ENCODE measurements around the gene TMEM8B.
A peak's percentile ranks its signal among the peaks of the same experiment; 100 is the strongest.

TMEM8B gene

DNA sequence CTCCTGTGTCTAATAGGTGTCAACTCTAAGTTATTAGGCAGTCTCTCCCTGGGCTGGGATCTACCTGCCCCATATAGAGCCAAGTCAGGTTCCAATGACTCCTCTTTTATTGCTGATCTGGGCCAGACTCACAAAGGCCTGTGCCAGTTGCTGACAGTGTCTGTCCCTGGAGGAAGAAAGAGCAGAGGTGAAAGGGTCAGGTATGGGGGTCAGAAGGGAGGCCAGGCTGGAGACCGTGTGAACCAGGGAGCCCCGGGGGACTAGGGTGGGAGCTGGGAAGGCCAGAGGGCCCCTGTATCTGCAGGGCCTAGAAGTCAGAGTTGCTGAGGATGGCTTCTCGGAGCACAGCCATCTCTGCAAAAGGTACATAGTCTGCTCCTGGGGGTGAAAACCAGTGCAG is 10.7 kb upstream of the TMEM8B start:
- no peak for FAIRE-seq
- DNase-seq (ENCODE audit: insufficient read length, low spot score) = no peak
- no peak for TF ChIP-seq POLR2A (IDR thresholded peaks at IDR 0.05; ENCODE audit: low read depth, low read length)

DNA sequence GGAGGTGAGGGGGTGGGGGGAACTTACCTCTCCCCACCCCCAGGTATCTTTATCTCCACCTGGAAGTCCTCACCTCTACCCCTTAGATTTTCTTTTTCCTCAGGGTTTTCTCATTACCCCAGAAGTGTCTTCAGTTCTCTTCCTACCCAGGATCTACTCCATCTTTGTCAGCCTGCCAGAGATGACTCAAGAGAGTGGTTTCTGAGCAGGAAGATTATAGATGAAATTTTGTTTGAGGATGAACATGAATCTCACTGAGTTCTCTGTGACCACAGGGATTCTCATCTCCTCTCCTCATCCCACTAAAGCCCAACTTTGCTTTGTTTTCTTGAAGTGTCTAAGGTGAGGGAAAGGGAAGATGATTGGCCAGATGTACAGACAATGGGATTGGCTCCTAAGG is 9.0 kb upstream of the TMEM8B start:
- no peak for TF ChIP-seq POLR2A (IDR thresholded peaks at IDR 0.05; ENCODE audit: low read depth, low read length)
- no peak for DNase-seq (ENCODE audit: insufficient read length, low spot score)
- FAIRE-seq = peak; percentile 38

DNA sequence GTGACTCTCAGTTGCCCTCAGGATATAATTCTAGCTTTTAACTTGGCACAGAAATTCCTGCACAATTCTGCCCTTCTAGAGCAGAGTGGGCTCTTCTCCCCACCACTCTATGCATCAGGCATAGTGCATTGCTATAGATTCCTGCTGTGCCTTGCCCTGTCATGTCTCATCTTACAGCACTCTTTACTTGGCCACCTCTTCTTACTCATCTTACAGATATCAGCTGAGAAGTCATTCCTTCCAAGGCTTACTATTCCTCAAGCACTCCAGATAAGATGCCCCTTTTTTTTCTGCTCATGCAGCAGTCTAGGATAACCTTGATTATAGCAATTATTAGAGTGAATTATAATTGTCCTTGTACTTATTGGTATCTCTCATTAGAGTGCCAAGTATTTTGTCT is 6.1 kb upstream of the TMEM8B start:
- TF ChIP-seq POLR2A (IDR thresholded peaks at IDR 0.05; ENCODE audit: low read depth, low read length) = no peak
- FAIRE-seq = no peak
- DNase-seq (ENCODE audit: insufficient read length, low spot score) = no peak

DNA sequence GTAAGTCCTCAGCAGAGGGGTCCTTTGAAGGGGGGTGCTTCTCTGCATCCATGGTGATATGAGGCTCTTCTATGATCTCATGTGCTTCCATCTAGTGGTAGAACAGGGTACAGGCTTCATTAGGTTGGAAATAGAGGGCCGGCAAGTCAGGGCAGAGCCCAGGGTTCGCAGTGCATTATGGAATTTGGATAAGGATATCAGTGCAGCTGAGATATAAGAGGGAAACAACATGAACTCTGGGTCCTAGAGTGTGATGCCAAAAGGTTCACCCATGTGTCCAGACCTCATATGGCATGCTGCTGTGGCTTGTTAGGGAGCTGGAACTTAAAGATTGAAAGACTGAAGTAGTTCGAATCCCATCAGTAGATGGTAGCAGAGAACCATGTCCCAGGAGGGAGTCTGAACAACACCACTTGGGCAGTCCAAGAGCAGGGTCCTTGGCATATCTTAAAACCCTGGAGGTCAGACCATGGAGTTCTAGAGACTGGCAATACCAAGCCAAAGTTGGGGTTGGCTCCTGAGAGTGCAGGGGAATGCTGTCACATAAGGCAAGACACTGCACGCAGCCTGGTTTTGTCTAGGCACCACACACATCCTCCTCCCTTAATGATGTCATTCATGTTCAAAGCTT is 2.8 kb upstream of the TMEM8B start:
- FAIRE-seq = no peak
- TF ChIP-seq POLR2A (IDR thresholded peaks at IDR 0.05; ENCODE audit: low read depth, low read length) = no peak
- no peak for DNase-seq (ENCODE audit: insufficient read length, low spot score)

DNA sequence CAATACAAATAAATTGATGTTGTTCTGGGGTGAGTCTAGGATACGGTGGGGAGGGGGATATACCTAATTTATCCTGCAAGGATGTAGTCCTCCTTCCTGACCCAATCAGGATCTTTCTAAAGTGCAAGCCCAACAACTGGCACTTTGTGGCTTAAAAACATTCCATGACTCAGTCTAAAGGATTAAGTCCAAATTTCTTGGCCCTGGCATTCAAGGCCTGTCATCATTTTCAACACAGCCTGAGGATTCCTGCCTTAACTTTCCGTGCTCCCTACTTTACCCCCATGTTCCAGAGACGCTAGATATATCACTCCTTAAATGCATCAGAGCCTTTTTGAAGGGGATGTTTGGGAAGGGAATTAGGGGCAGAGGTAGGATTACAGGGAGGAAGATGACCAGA is 1.5 kb upstream of the TMEM8B start:
- FAIRE-seq = no peak

DNA sequence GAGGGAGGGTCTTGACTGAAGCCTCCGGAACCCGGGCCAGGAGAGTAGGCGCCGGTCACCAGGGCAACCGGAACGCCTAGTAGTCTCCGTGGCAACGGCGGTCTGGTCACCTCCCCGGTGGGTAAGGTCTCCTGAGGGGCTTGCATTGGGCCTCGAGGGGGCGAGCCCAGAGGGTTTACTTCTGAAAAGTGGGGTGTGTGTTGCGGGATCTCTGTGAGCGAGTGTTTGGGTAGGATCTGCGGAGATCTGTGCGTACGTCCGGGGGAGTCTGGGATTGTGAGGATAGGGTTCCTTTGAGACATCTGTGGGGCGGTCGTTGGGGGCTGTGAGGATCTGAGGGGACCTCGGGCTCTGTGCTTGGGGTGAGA is 328 bp upstream of the TMEM8B start, which contains the start of gene FAM221B:
Gene FAM221B (minus strand): TSS at position 17 of the 368 bp plus-strand sequence. CDS start 2,571 bp downstream, outside the sequence.
- no peak for FAIRE-seq
- no peak for DNase-seq (ENCODE audit: insufficient read length, low spot score)
- TF ChIP-seq POLR2A (IDR thresholded peaks at IDR 0.05; ENCODE audit: low read depth, low read length) = no peak

More for the DNA sequence above, 1.5 kb upstream of the TMEM8B start:
- TF ChIP-seq POLR2A (IDR thresholded peaks at IDR 0.05; ENCODE audit: low read depth, low read length) = no peak
- no peak for DNase-seq (ENCODE audit: insufficient read length, low spot score)

DNA sequence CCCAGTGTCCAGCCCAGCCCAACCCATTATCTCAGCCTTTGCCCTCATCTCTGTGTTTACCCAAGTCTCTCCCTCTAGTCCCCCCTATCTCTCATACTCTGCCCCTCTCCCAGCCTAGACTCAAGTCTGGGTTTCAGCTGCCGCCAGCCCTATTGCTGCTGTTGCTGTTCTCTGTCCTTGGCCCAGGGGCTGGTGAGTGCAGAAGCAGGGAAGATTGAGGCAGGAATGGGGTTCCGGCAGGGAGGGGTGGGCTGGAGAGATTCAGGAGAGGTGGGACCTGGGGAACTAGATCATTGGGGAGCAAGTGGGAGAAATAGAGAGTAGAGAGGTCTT is 702 bp downstream of the TMEM8B start:
- DNase-seq (ENCODE audit: insufficient read length, low spot score) = no peak
- no peak for FAIRE-seq
- no peak for TF ChIP-seq POLR2A (IDR thresholded peaks at IDR 0.05; ENCODE audit: low read depth, low read length)

DNA sequence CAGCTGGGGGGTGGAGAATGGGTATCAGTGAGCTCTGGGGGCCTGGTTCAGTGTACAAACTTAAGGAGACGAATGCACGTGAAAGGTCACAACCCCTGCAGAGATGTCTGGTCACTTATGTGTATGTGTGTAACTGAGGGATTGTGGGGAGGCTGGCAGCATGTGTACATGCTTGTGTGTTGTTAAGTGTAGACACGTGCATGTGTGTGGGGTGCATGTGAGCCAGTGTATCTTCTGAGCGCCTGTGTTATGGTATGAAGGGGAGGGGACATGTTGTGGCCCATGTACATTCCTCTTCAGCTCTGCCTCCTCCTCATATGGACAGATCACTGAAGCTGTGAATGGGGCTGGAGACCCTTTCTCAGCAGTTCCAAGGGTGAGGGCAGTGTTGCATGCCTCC is 2.0 kb downstream of the TMEM8B start:
- no peak for FAIRE-seq
- no peak for TF ChIP-seq POLR2A (IDR thresholded peaks at IDR 0.05; ENCODE audit: low read depth, low read length)
- no peak for DNase-seq (ENCODE audit: insufficient read length, low spot score)

DNA sequence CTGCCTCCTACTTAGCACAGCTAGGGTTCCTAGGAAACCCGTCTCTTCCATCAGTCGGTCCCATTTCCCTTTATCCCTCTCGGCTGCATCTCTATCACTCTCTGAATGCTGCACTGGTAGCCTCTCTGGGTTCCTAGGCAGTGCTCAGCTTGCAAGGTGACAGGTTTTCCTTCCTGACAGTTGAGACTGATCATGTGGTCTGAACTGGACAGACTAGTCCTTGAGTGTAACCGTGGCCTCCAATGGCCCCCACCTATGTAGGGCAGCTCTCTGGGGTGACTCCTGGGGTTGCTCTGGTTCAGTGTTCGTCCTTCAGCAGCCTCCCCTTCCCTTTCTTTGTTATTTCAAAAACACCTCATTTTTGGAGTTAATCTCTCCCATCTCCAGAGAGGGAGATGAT is 3.8 kb downstream of the TMEM8B start:
- DNase-seq (ENCODE audit: insufficient read length, low spot score) (no peak), FAIRE-seq (no peak)
- no peak for TF ChIP-seq POLR2A (IDR thresholded peaks at IDR 0.05; ENCODE audit: low read depth, low read length)

DNA sequence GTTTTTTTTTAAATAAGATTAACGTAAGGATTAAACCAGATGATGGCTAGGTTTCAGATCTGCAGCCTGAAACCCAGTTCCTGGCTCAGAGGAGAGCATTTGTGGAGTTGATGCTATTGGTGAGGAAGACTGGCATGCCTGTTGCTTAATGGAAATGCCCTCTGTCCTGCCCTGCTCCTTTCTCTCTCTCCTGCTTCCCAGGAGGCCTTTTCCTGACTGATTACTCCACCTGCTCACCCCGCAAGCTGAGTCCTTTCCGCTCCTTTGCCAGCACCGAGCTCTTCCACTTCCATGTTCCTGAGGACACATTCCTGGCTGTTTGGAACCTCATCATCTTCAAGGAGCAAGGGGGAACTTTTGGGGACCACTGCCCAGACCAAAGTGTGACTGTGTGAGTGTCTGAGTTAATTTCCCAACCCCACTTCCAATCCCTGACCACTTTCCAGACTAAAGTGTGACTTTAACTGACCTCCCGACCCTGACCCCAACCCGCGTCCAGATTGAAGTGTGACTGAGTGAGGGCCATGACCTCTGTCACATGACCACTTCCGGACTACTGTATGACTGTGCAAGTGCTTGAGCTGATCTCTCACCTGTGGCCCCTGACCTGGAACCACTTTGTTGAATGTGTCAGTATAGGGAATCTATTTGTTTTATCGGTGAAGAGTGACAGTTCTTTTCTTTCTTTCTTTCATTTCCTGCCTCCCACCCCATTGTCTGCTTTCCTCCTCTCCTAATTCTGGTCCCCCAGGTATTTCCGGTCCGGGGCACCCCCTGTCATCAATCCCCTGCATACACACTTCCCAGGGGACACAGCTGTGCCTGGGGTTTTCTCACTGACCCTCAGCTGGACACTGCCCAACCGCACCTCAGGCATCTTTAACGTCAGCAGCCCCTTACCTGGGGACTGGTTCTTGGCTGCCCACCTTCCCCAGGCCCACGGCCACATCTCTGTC is 5.5 kb downstream of the TMEM8B start:
- FAIRE-seq (no peak), DNase-seq (ENCODE audit: insufficient read length, low spot score) (no peak)
- no peak for TF ChIP-seq POLR2A (IDR thresholded peaks at IDR 0.05; ENCODE audit: low read depth, low read length)

DNA sequence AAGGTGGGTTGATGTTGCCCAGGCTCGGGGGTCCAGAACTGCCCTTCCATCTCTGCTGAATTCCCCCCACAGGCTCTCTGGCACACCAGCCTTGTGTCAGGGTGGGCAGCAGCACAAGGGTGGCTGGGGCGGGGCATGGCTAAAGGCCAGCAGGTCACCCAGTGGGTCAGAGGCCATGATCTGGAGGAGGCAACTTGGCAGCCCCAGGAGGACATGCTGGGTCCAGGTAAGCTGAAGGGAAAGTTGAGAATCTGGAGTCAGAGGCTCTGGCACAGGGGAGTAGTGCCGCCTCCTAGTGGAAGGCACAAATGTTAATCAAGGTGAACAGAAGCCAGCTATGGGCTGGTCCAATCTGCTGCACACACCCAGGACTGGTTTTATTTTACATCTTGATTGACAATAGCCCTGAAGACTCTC is 6.2 kb downstream of the TMEM8B start:
- no peak for TF ChIP-seq POLR2A (IDR thresholded peaks at IDR 0.05; ENCODE audit: low read depth, low read length)
- DNase-seq (ENCODE audit: insufficient read length, low spot score) = no peak
- no peak for FAIRE-seq

DNA sequence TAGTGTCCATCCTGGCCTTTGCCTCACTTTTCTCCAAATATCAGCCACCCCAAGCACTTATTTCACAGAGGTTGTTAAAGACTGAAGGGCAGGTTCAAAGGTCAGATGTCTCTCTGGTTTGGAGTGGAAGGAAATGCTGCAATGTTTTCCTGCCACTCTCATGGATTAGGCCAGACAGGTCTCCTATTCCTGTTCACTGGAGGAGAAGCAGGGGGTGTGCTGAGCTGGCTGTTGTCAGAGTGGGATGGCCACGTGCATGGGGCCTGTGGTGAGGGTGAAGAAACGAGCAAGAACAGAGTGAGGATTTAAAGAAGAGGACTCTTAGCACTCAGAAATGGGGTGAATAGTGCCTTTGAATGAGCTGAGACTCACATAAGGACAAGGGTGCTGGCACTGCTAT is 6.7 kb downstream of the TMEM8B start:
- no peak for FAIRE-seq
- TF ChIP-seq POLR2A (IDR thresholded peaks at IDR 0.05; ENCODE audit: low read depth, low read length) = no peak
- DNase-seq (ENCODE audit: insufficient read length, low spot score) = no peak

DNA sequence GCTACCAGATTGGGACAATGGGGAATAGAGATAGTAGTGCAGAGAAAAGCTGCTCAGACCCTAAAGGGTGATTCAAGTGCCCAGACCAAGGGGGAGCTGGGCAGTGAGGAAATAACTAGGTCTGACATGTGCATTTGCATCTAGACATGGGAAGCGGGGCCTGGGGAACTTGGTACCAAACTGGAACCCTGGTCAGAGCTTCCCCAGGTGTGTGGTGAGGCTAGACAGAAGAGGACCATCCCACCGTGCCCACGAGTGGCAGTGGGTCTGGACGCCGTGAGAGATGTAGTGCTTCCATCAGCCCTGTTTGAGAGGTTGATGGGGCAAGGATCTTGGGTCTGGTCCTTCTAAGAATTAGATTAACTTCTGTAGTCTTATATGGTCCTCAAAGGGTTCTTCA is 7.6 kb downstream of the TMEM8B start:
- DNase-seq (ENCODE audit: insufficient read length, low spot score) = no peak
- FAIRE-seq = no peak
- TF ChIP-seq POLR2A (IDR thresholded peaks at IDR 0.05; ENCODE audit: low read depth, low read length) = no peak

DNA sequence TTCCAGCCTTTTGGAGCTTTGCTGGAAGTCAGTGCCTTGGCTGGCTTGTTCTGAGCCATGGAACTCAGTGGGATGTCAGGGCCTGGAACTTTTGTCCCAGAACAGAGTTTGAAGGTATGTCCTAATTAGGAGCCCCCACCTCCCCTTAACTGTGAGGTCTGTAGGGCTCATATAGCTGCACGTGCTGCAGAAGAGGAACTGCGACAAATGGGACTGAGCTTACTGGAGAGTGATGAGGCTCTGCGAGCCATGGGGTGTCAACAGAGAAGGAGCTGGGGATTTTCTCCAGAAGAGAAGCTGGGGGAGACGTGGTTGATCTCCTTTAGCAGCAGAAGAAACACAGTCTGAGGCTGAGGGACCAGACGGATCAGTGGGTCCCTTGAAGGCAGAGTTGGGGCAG is 10.9 kb downstream of the TMEM8B start:
- no peak for FAIRE-seq
- no peak for TF ChIP-seq POLR2A (IDR thresholded peaks at IDR 0.05; ENCODE audit: low read depth, low read length)
- DNase-seq (ENCODE audit: insufficient read length, low spot score) = no peak
